OCI-LY1 (cell line): ENCODE results near the gene ZNF554.

Experiments
- EZH2 ChIP-seq: fragments of 200-600 bp; sonication (generic), shearing (Covaris generic); IDR thresholded peaks from 2 replicates; pipeline ENCODE4 v1.8.0; 2017; ENCODE audit warnings: borderline replicate concordance, mixed run types, mild to moderate bottlenecking, antibody characterized with exemption, low read length, moderate library complexity, mixed read lengths
- TF ChIP-seq, protein P1 (sequence below): fragments of 200-600 bp; sonication (generic), shearing (Covaris generic); IDR thresholded peaks from 2 replicates; pipeline ENCODE4 v1.5.1; 2017; ENCODE audit warnings: mild to moderate bottlenecking, antibody characterized with exemption, low read length, moderate library complexity, mixed read lengths

DNA sequence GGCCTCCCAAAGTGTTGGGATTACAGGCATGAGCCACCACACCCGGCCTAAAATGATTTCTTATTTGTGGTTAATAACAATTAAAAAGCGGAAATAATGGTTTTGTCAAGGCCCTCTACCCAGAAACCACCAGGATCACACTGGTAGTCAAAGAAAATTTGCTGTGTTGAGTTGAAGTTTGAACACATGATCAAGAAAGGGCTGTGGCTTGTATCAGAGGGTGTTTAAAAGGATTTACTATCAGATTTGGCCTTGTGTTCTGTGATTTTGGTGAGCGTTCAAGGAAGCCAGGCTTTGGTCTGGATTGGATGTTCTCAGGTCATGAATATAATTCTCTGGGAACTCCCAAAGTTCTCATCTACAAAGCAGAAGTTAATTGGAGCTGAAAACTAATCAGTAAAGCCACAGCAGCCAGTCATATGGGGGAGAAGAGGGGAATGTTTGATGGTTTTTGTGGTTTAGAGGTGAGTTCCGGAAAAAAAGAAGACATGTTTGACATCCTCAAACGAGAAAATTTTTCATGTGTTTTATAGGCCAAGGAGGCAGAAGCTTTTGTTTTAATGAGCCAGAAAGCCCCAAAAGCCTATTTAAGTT is 36.9 kb downstream of the ZNF554 start:
- TF ChIP-seq, protein P1, sequence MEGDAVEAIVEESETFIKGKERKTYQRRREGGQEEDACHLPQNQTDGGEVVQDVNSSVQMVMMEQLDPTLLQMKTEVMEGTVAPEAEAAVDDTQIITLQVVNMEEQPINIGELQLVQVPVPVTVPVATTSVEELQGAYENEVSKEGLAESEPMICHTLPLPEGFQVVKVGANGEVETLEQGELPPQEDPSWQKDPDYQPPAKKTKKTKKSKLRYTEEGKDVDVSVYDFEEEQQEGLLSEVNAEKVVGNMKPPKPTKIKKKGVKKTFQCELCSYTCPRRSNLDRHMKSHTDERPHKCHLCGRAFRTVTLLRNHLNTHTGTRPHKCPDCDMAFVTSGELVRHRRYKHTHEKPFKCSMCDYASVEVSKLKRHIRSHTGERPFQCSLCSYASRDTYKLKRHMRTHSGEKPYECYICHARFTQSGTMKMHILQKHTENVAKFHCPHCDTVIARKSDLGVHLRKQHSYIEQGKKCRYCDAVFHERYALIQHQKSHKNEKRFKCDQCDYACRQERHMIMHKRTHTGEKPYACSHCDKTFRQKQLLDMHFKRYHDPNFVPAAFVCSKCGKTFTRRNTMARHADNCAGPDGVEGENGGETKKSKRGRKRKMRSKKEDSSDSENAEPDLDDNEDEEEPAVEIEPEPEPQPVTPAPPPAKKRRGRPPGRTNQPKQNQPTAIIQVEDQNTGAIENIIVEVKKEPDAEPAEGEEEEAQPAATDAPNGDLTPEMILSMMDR = no peak
- TF ChIP-seq EZH2 = no peak
